Sigmoid colon (tissue), 7 donors: ENCODE results near the gene DMTF1. TPM values are rescaled to one million over a fixed set of nuclear protein-coding genes. Genes with fewer than 3 reads are reported as not detected.

ENCODE experiments used
- DNase-seq: peaks from one replicate; pipeline ENCODE4 v3.0.0-alpha.2; 2019
- H3K27ac ChIP-seq, 4 donors: fragments of 200-600 bp; sonication (generic); one replicate each; pipeline ENCODE4 v1.5.1; 2016 to 2019; ENCODE audit warnings: mild to moderate bottlenecking in 1 of 4
- H3K27me3 ChIP-seq, 3 donors: fragments of 200-600 bp; sonication (generic); one replicate each; pipeline ENCODE4 v1.5.1; 2019; ENCODE audit warnings: mild to moderate bottlenecking in 1 of 3
- H3K36me3 ChIP-seq, 4 donors: fragments of 200-600 bp; sonication (generic); one replicate each; pipeline ENCODE4 v1.5.1; 2016 to 2019
- H3K4me1 ChIP-seq, 4 donors: fragments of 200-600 bp; sonication (generic); one replicate each; pipeline ENCODE4 v1.5.1; 2017 to 2019
- H3K4me3 ChIP-seq, 4 donors: fragments of 200-600 bp; sonication (generic); one replicate each; pipeline ENCODE4 v1.5.1; 2017 to 2019; ENCODE audit warnings: mild to moderate bottlenecking in 2 of 4, moderate library complexity in 1 of 4
- H3K9me3 ChIP-seq, 4 donors: fragments of 200-600 bp in 3 of 4; sonication (generic) in 3 of 4; one replicate each; pipeline versions ENCODE4 v1.5.1 to v1.6.1; 2013 to 2019
- EP300 ChIP-seq, 4 donors: sonication (generic); formaldehyde crosslinking; IDR thresholded peaks; one replicate each; pipeline ENCODE4 v1.6.1; 2017; ENCODE audit warnings: antibody characterized with exemption in 4 of 4
- POLR2A ChIP-seq, 2 donors: fragments of 450-650 bp; IDR thresholded peaks; one replicate each; pipeline ENCODE4 v1.6.1; 2016; ENCODE audit warnings: antibody characterized with exemption in 2 of 2, mild to moderate bottlenecking in 2 of 2, moderate library complexity in 2 of 2
- POLR2AphosphoS5 ChIP-seq, 4 donors: sonication (generic); formaldehyde crosslinking; IDR thresholded peaks; one replicate each; pipeline ENCODE4 v1.6.1; 2017; ENCODE audit warnings: antibody characterized with exemption in 4 of 4
- WGBS, 2 donors: extraction: QIAGEN DNeasy Blood & Tissue Kit; methylation state at CpG; one replicate each; pipeline ENCODE4 v1.1.7; 2013; 5-methylcytosine and 5-hydroxymethylcytosine counted together
- intact Hi-C: fragments of 100-400 bp; cut with DNase I; formaldehyde crosslinking; loops from one replicate; pipeline ENCODE4 v1.15.1; 2023
- polyA plus RNA-seq, 3 donors: library from polyadenylated mRNA; stranded (reverse); fragments of 200-250 nt; gene quantifications; one replicate each; pipeline ENCODE4 v1.2.3, GENCODE V29; 2013
- total RNA-seq, 4 donors: library from RNA; depleted of rRNA; stranded (reverse); fragments of >200 nt; gene quantifications; one replicate each; pipeline ENCODE4 v1.1.0, GENCODE V29; 2016
- TF ChIP-seq, protein P1 (sequence below), 4 experiments: fragments of 450-650 bp in 3 of 4; fragments of 200-600 bp in 1 of 4; IDR thresholded peaks; one replicate each; pipeline ENCODE4 v1.5.1; 2016 to 2019; ENCODE audit warnings: antibody characterized with exemption in 4 of 4, mild to moderate bottlenecking in 3 of 4, moderate library complexity in 2 of 4
- donor health status: healthy with polysubstance abuse.
- donor health status: Bipolar disorder and iron deficiency.
- donor health status: healthy.

DMTF1 gene
- total and polyA plus RNA-seq, 7 donors = 10.2 to 134 (median 69.9) TPM

DNA sequence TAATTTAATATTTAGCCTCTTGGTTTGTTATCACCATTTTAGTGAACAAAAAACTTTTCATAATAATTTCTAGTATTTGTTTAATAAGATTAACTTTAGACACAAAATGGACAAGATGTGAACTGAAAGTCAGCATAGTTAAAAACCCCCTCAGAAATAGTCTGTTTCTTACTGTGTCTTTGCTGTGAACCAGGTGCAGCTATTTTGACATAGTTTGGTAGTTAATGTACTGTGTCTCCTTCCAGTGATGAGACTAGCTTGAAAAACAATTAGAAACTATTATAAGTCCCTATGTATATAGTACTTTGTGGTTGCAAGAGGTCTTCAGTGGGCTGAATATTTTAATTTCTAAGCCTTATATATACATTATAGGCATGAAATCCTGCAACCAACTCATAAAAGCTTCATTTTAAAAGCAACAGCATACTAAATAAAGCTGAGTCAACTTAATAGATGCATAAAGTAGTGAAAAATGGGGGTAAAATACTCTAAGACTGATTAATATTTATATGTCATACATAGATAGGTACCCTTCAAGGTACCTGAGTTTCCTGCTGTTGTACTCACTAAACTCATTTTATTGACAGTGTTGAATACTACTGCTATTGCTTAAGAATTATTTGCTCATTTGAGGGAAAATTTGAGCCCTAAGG, 19.2 kb downstream of the DMTF1 start:
- no peak for DNase-seq
- Histone ChIP-seq H3K27ac (no peak overlapping the region), H3K4me1 (no peaks in the 10 kb centered on the region), H3K36me3 (peaks cover 32 to 100% (median 61%) of the 10 kb centered on the region in 4 donors), H3K27me3 (no peaks in the 10 kb centered on the region), H3K4me3 (no peak overlapping the region), H3K9me3 (no peaks in the 10 kb centered on the region)
- TF ChIP-seq, protein P1, sequence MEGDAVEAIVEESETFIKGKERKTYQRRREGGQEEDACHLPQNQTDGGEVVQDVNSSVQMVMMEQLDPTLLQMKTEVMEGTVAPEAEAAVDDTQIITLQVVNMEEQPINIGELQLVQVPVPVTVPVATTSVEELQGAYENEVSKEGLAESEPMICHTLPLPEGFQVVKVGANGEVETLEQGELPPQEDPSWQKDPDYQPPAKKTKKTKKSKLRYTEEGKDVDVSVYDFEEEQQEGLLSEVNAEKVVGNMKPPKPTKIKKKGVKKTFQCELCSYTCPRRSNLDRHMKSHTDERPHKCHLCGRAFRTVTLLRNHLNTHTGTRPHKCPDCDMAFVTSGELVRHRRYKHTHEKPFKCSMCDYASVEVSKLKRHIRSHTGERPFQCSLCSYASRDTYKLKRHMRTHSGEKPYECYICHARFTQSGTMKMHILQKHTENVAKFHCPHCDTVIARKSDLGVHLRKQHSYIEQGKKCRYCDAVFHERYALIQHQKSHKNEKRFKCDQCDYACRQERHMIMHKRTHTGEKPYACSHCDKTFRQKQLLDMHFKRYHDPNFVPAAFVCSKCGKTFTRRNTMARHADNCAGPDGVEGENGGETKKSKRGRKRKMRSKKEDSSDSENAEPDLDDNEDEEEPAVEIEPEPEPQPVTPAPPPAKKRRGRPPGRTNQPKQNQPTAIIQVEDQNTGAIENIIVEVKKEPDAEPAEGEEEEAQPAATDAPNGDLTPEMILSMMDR (IDR thresholded peaks at IDR 0.05) = no peak
- TF ChIP-seq EP300 (IDR thresholded peaks at IDR 0.05) = no peak
- no peak for TF ChIP-seq POLR2AphosphoS5 (IDR thresholded peaks at IDR 0.05)
- no peak for TF ChIP-seq POLR2A (IDR thresholded peaks at IDR 0.05)
- intact Hi-C loops = no loop called here

DNA sequence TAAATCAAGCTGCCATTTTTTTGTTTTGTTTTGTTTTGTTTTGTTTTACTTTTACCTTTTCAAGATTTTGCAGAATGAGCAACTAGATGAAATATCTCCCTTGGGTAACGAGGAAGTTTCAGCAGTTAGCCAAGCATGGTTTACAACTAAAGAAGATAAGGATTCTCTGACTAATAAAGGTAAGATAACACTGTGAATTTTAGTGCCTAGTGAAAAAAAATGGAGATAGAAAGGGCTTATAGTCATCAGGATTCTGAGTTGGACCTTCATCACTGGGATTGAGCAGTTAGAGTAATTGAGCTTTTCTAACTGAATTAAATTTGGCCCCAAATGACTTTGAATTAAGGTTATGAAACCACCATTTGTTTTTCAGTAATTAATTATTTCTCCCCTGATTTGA, 21.2 kb downstream of the DMTF1 start:
- intact Hi-C loops = no loop called here
- Histone ChIP-seq H3K4me3 (no peak overlapping the region), H3K27ac (no peak overlapping the region), H3K36me3 (peaks cover 20 to 95% (median 43%) of the 10 kb centered on the region in 4 donors), H3K9me3 (no peaks in the 10 kb centered on the region), H3K4me1 (no peaks in the 10 kb centered on the region), H3K27me3 (no peaks in the 10 kb centered on the region)
- 84 to 91% methylated on average over 1 of the region's 1 CpG for WGBS, 2 donors
- no peak for DNase-seq
- TF ChIP-seq POLR2AphosphoS5 (IDR thresholded peaks at IDR 0.05) = no peak
- TF ChIP-seq POLR2A (IDR thresholded peaks at IDR 0.05) = no peak
- no peak for TF ChIP-seq EP300 (IDR thresholded peaks at IDR 0.05)
- TF ChIP-seq, protein P1 (IDR thresholded peaks at IDR 0.05) = no peak

DNA sequence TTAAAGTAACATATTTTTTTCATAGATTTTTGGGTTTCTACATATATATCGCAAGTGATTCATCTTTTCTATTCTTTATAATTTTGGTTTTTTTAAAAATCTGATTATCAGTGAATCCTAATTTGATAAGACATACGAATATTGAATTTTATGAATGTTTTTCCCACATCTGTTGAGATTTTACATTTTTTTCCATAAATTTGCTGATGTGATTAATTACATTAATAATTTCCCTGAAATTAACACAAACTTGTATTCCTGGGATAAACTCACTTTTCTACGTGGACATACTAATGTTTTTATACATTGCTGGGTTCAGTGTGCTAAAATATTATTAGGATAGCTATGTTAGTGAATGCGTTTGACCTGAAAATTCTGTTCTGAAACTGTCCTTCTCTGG, 26.1 kb downstream of the DMTF1 start:
- WGBS, 2 donors = 95 to 96% methylated on average over 4 of the region's 4 CpGs
- intact Hi-C loops = no loop called here
- DNase-seq = no peak
- Histone ChIP-seq H3K27ac (no peak overlapping the region), H3K27me3 (no peaks in the 10 kb centered on the region), H3K9me3 (no peaks in the 10 kb centered on the region), H3K4me1 (no peaks in the 10 kb centered on the region), H3K36me3 (peaks cover 0 to 86% (median 31%) of the 10 kb centered on the region in 4 donors), H3K4me3 (no peak overlapping the region)
- TF ChIP-seq POLR2A (IDR thresholded peaks at IDR 0.05) (no peak), EP300 (IDR thresholded peaks at IDR 0.05) (no peak), POLR2AphosphoS5 (IDR thresholded peaks at IDR 0.05) (no peak)
- TF ChIP-seq, protein P1 (IDR thresholded peaks at IDR 0.05) = no peak

DNA sequence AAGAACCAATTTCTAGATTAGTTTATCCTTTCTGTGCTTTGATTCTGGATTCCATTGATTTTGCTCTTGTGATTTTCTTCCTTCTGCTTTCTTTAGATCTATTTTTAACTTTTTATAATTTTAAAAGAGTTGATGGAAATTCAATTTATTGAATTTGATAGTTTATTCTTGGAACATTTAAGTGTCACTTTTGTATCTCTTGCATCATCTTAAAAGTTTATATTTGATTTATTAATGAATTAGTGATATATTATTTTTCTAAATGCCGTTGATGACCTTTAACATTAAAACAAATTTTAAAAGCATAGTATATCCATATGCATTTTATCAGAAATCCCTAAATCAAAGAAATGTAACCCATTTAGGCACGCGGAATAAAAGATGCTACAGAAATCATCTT, 26.9 kb downstream of the DMTF1 start:
- no peaks in the 10 kb centered on the region for H3K27me3 ChIP-seq
- no peak overlapping the region for H3K27ac ChIP-seq
- no peak for DNase-seq
- WGBS, 2 donors = 96% methylated on average over 3 of the region's 3 CpGs
- H3K4me3 ChIP-seq = no peak overlapping the region
- intact Hi-C loops = no loop called here
- H3K9me3 ChIP-seq = no peaks in the 10 kb centered on the region
- TF ChIP-seq EP300 (IDR thresholded peaks at IDR 0.05) (no peak), POLR2A (IDR thresholded peaks at IDR 0.05) (no peak), POLR2AphosphoS5 (IDR thresholded peaks at IDR 0.05) (no peak)
- TF ChIP-seq, protein P1 (IDR thresholded peaks at IDR 0.05) = no peak
- H3K4me1 ChIP-seq = no peaks in the 10 kb centered on the region
- H3K36me3 ChIP-seq = peaks cover 0 to 86% (median 35%) of the 10 kb centered on the region in 4 donors

DNA sequence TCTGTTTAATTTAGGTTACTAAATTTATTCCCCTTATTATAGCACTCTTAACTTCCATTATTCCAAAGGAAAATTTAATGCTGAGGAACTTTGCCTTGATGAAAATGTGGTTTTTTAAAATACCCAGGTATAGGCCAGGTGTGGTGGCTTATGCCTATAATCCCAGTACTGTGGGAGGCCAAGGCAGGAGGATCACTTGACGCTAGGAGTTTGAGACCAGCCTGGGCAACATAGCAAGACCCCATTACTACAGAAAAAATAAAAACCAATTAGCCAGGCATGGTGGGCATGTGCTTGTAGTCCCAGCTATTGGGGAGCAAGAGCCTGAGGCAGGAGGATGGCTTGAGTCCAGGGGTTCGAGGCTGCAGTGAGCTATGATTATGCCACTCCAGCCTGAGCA, 34.9 kb downstream of the DMTF1 start:
- no peak for TF ChIP-seq POLR2AphosphoS5 (IDR thresholded peaks at IDR 0.05)
- no peak for TF ChIP-seq EP300 (IDR thresholded peaks at IDR 0.05)
- TF ChIP-seq, protein P1 (IDR thresholded peaks at IDR 0.05) = no peak
- no peak for TF ChIP-seq POLR2A (IDR thresholded peaks at IDR 0.05)
- peaks cover 0 to 96% (median 43%) of the 10 kb centered on the region in 4 donors for H3K36me3 ChIP-seq
- H3K27me3 ChIP-seq = no peaks in the 10 kb centered on the region
- peaks cover 0 to 21% (median 8%) of the 10 kb centered on the region in 4 donors for H3K4me1 ChIP-seq
- no peak for DNase-seq
- WGBS, 2 donors = 95 to 98% methylated on average over 2 of the region's 2 CpGs
- H3K27ac ChIP-seq = no peak overlapping the region
- H3K9me3 ChIP-seq = no peaks in the 10 kb centered on the region
- intact Hi-C loops = no loop called here
- H3K4me3 ChIP-seq = no peak overlapping the region
